Motor neuron (in vitro differentiated cells): Measurements from ENCODE around the gene ADPRM. TPM values are rescaled to one million over a fixed set of nuclear protein-coding genes. Genes with fewer than 3 reads are reported as not detected.

Source experiments
- ATAC-seq, 8 experiments: fragments of 200-7000 bp; cut with Tn5 transposase; replicated peaks in 6 of 8; 2 replicates each; pipeline ENCODE4 v1.8.0; 2021; ENCODE audit warnings: mild to moderate bottlenecking in 8 of 8, moderate library complexity in 8 of 8
- H3K27ac ChIP-seq, 2 donors: fragments of 250-450 bp; sonication (Bioruptor Pico); 2 replicates each; pipeline ENCODE4 v1.9.0; 2021; ENCODE audit warnings: antibody characterized with exemption in 2 of 2, mild to moderate bottlenecking in 2 of 2, moderate library complexity in 1 of 2
- H3K4me1 ChIP-seq, 2 donors: fragments of 250-450 bp; sonication (Bioruptor Pico); replicated peaks in 1 of 2; 2 replicates each; pipeline ENCODE4 v1.6.1; 2021; ENCODE audit warnings: antibody characterized with exemption in 2 of 2, mild to moderate bottlenecking in 2 of 2, moderate library complexity in 1 of 2
- H3K4me3 ChIP-seq, 5 donors: fragments of 250-450 bp; sonication (Bioruptor Pico); 2 replicates each; pipeline ENCODE4 v1.9.0; 2021; ENCODE audit warnings: antibody characterized with exemption in 5 of 5, mild to moderate bottlenecking in 5 of 5, moderate library complexity in 4 of 5
- WGBS, 10 experiments: fragments of 450-650 bp; shearing (Covaris generic); methylation state at CpG; one replicate each; pipeline ENCODE4 v1.0.0; 2022; 5-methylcytosine and 5-hydroxymethylcytosine counted together
- in situ Hi-C, 9 experiments: fragments of 400-800 bp; cut with MboI; loops; one replicate each; pipeline ENCODE4 v1.15.0; 2021; ENCODE audit warnings: low sequenced_read_pairs in 9 of 9, low pct_unique_long_range_greater_than_20kb in 2 of 9; ENCODE audit not compliant: unreplicated experiment in 9 of 9
- total RNA-seq, 8 experiments: library from RNA; unstranded; fragments of 300-600 nt; gene quantifications; 2 replicates each; pipeline versions ENCODE4 v1.2.3 to v1.2.4, GENCODE V29; 2022

Gene ADPRM
- 10 to 100 TPM; 10.0 to 18.5 (median 16.6) TPM for total RNA-seq

- peak; percentile 95 to 99 (median 99) for ATAC-seq
- Histone ChIP-seq H3K4me1 (peaks cover 7 to 11% of the 10 kb centered on the region in 2 donors), H3K27ac (peak within 1 kb of the TSS; percentile 81 to 87), H3K4me3 (peak within 1 kb of the TSS; percentile 60 to 100 (median 79))
- WGBS, 10 experiments: 0 to 3% (median 0%) methylated on average over 1 to 14 of the region's 84 CpGs; no CpG with 5 or more reads in 3 of the 10 experiments
- in situ Hi-C loops: no loop called here
These were observed at the start of gene ADPRM, which contains the start of gene SCO1 for GRCh38 chr17:10697092-10698081. TSS of gene ADPRM (plus strand) at chr17:10697594. CDS start at chr17:10704927, 7,333 bp downstream. TSS of gene SCO1 (minus strand) at chr17:10697533. CDS start at chr17:10697507, 26 bp downstream.

GRCh38 chr17:10648381-10648780 is 49.0 kb upstream of the ADPRM start:
- Histone ChIP-seq H3K4me1 (peaks cover 0 to 3% of the 10 kb centered on the region in 2 donors), H3K27ac (no peak overlapping the region), H3K4me3 (no peak overlapping the region)
- in situ Hi-C loops: loop anchor here in 3 of 9 experiments (10.0 to 25.0 kb wide), 4 partner anchors 139 to 489 kb away; no protein-coding TSS in a partner anchor
- ATAC-seq: no peak
- 33 to 100% (median 93%) methylated on average over 1 to 4 of the region's 5 CpGs for WGBS, 10 experiments

- in situ Hi-C loops: loop anchor here in 3 of 9 experiments (10.0 to 25.0 kb wide), 4 partner anchors 138 to 488 kb away; no protein-coding TSS in a partner anchor
- no peak for ATAC-seq
- peaks cover 0 to 3% of the 10 kb centered on the region in 2 donors for H3K4me1 ChIP-seq
- H3K4me3 ChIP-seq: no peak overlapping the region
- WGBS, 10 experiments: 40 to 100% (median 78%) methylated on average over 1 to 3 of the region's 3 CpGs; no CpG with 5 or more reads in 1 of the 10 experiments
- H3K27ac ChIP-seq: no peak overlapping the region
These were observed 48.4 kb upstream of the ADPRM start for GRCh38 chr17:10648956-10649355.

- WGBS, 10 experiments: 56 to 87% (median 79%) methylated on average over 2 to 5 of the region's 5 CpGs; no CpG with 5 or more reads in 2 of the 10 experiments
These were observed 47.8 kb upstream of the ADPRM start for GRCh38 chr17:10649602-10650001.

GRCh38 chr17:10651927-10652326 is 45.5 kb upstream of the ADPRM start:
- H3K27ac ChIP-seq: no peak overlapping the region

More at GRCh38 chr17:10649602-10650001, 47.8 kb upstream of the ADPRM start:
- ATAC-seq: no peak
- H3K27ac ChIP-seq: no peak overlapping the region
- peaks cover 0 to 3% of the 10 kb centered on the region in 2 donors for H3K4me1 ChIP-seq
- in situ Hi-C loops: loop anchor here in 3 of 9 experiments (10.0 to 25.0 kb wide), 4 partner anchors 138 to 488 kb away; no protein-coding TSS in a partner anchor
- no peak overlapping the region for H3K4me3 ChIP-seq

GRCh38 chr17:10652984-10653659 is 44.3 kb upstream of the ADPRM start:
- ATAC-seq: no peak
- in situ Hi-C loops: no loop called here
- no peak overlapping the region for H3K27ac ChIP-seq
- WGBS, 10 experiments: 95 to 100% (median 100%) methylated on average over 1 to 4 of the region's 11 CpGs; no CpG with 5 or more reads in 5 of the 10 experiments
- H3K4me3 ChIP-seq: no peak overlapping the region
- H3K4me1 ChIP-seq: no peaks in the 10 kb centered on the region

More at GRCh38 chr17:10651927-10652326, 45.5 kb upstream of the ADPRM start:
- H3K4me3 ChIP-seq: no peak overlapping the region
- H3K4me1 ChIP-seq: no peaks in the 10 kb centered on the region
- in situ Hi-C loops: no loop called here
- no peak for ATAC-seq
- 16 to 100% (median 100%) methylated on average over 1 to 5 of the region's 9 CpGs; no CpG with 5 or more reads in 3 of the 10 experiments for whole genome bisulfite sequencing, 10 experiments

- in situ Hi-C loops: no loop called here
- 37 to 100% (median 78%) methylated on average over 1 to 5 of the region's 5 CpGs for WGBS, 10 experiments
- no peak for ATAC-seq
- H3K27ac ChIP-seq: no peak overlapping the region
- H3K4me3 ChIP-seq: no peak overlapping the region
- no peaks in the 10 kb centered on the region for H3K4me1 ChIP-seq
These were observed 43.4 kb upstream of the ADPRM start for GRCh38 chr17:10653987-10654386.

- H3K27ac ChIP-seq: no peak within 1 kb of the TSS
- WGBS, 10 experiments: 65 to 100% (median 93%) methylated on average over 1 to 10 of the region's 15 CpGs; no CpG with 5 or more reads in 5 of the 10 experiments
- no peaks in the 10 kb centered on the region for H3K4me1 ChIP-seq
- ATAC-seq: no peak
- in situ Hi-C loops: no loop called here
- H3K4me3 ChIP-seq: no peak within 1 kb of the TSS
These were observed 40.2 kb upstream of the ADPRM start, which contains the start of gene MYH3 for GRCh38 chr17:10657148-10657547. TSS of gene MYH3 (minus strand) at chr17:10657309. CDS start at chr17:10655064, 2,245 bp downstream.

GRCh38 chr17:10657879-10658278 is 39.5 kb upstream of the ADPRM start:
- no peaks in the 10 kb centered on the region for H3K4me1 ChIP-seq
- H3K27ac ChIP-seq: no peak overlapping the region
- in situ Hi-C loops: no loop called here
- H3K4me3 ChIP-seq: no peak overlapping the region
- peak in 1 of 8 experiments; percentile 71 for ATAC-seq
- 34 to 100% (median 67%) methylated on average over 1 to 10 of the region's 10 CpGs; no CpG with 5 or more reads in 2 of the 10 experiments for WGBS, 10 experiments

- no peak overlapping the region for H3K4me3 ChIP-seq
- H3K27ac ChIP-seq: no peak overlapping the region
- no peak for ATAC-seq
- no peaks in the 10 kb centered on the region for H3K4me1 ChIP-seq
- 80 to 100% (median 94%) methylated on average over 1 to 10 of the region's 10 CpGs; no CpG with 5 or more reads in 4 of the 10 experiments for WGBS, 10 experiments
- in situ Hi-C loops: no loop called here
These were observed 36.0 kb upstream of the ADPRM start for GRCh38 chr17:10661437-10661836.

- 79 to 97% (median 93%) methylated on average over 1 to 5 of the region's 6 CpGs; no CpG with 5 or more reads in 3 of the 10 experiments for WGBS, 10 experiments
- no peak overlapping the region for H3K27ac ChIP-seq
- H3K4me1 ChIP-seq: no peaks in the 10 kb centered on the region
- ATAC-seq: no peak
- in situ Hi-C loops: no loop called here
- H3K4me3 ChIP-seq: no peak overlapping the region
These were observed 34.2 kb upstream of the ADPRM start for GRCh38 chr17:10663231-10663630.

GRCh38 chr17:10664571-10664970 is 32.8 kb upstream of the ADPRM start:
- 76 to 100% (median 91%) methylated on average over 1 to 9 of the region's 9 CpGs; no CpG with 5 or more reads in 2 of the 10 experiments for WGBS, 10 experiments
- Histone ChIP-seq H3K27ac (no peak overlapping the region), H3K4me3 (no peak overlapping the region), H3K4me1 (no peaks in the 10 kb centered on the region)
- no peak for ATAC-seq
- in situ Hi-C loops: no loop called here
